ENCODE results near the gene FDXR. TPM values are rescaled to one million over a fixed set of nuclear protein-coding genes. Genes with fewer than 3 reads are reported as not detected.

Gene FDXR
- total RNA-seq, 1 donor from 2014 or later = 31.5 TPM

GRCh38 chr17:74848656-74849399, 24.0 kb downstream of the FDXR start:
- no peak for DNase-seq (ENCODE audit: low read depth)
- no peak for TF ChIP-seq CTCF (conservative IDR thresholded peaks at IDR 0.05; ENCODE audit: low read depth, low read length)
- no peak overlapping the region for H3K4me3 ChIP-seq (ENCODE audit: low read depth, low read length)

- TF ChIP-seq CTCF (conservative IDR thresholded peaks at IDR 0.05; ENCODE audit: low read depth, low read length) = no peak
- DNase-seq (ENCODE audit: low read depth) = no peak
- H3K4me3 ChIP-seq (ENCODE audit: low read depth, low read length) = no peak overlapping the region
Observed at GRCh38 chr17:74846621-74847020, 26.2 kb downstream of the FDXR start.

- H3K4me3 ChIP-seq (ENCODE audit: low read depth, low read length) = no peak overlapping the region
- TF ChIP-seq CTCF (conservative IDR thresholded peaks at IDR 0.05; ENCODE audit: low read depth, low read length) = no peak
- DNase-seq (ENCODE audit: low read depth) = no peak
Observed at GRCh38 chr17:74843352-74843627, 29.5 kb downstream of the FDXR start.

GRCh38 chr17:74842599-74843351, 30.0 kb downstream of the FDXR start:
- TF ChIP-seq CTCF (conservative IDR thresholded peaks at IDR 0.05; ENCODE audit: low read depth, low read length) = peak; percentile 43
- peak overlapping the region; percentile 44 for H3K4me3 ChIP-seq (ENCODE audit: low read depth, low read length)
- DNase-seq (ENCODE audit: low read depth) = no peak

GRCh38 chr17:74842146-74842598, 30.6 kb downstream of the FDXR start:
- no peak for TF ChIP-seq CTCF (conservative IDR thresholded peaks at IDR 0.05; ENCODE audit: low read depth, low read length)
- H3K4me3 ChIP-seq (ENCODE audit: low read depth, low read length) = peak overlapping the region; percentile 30
- no peak for DNase-seq (ENCODE audit: low read depth)

GRCh38 chr17:74840989-74841666, 31.7 kb downstream of the FDXR start:
- H3K4me3 ChIP-seq (ENCODE audit: low read depth, low read length) = no peak overlapping the region
- TF ChIP-seq CTCF (conservative IDR thresholded peaks at IDR 0.05; ENCODE audit: low read depth, low read length) = no peak
- DNase-seq (ENCODE audit: low read depth) = no peak

Measured in epithelial cell of proximal tubule (primary cell).